Raji (cell line): ENCODE results near the gene NOTCH3.

Experiments
- POLR2A ChIP-seq: IDR thresholded peaks from 2 replicates; pipeline ENCODE4 v1.6.1; 2011; ENCODE audit warnings: low read depth, low read length, control low read depth; ENCODE audit not compliant: insufficient read depth

NOTCH3 gene

GRCh38 chr19:15126131-15126910 lies 74.5 kb downstream of the NOTCH3 start:
- no peak for TF ChIP-seq POLR2A

GRCh38 chr19:15125232-15126067 lies 75.3 kb downstream of the NOTCH3 start:
- TF ChIP-seq POLR2A = peak; percentile 80

- no peak for TF ChIP-seq POLR2A
Measured at GRCh38 chr19:15124572-15125231, 76.1 kb downstream of the NOTCH3 start.

GRCh38 chr19:15123900-15124299 lies 76.9 kb downstream of the NOTCH3 start:
- TF ChIP-seq POLR2A = no peak

GRCh38 chr19:15123031-15123890 lies 77.5 kb downstream of the NOTCH3 start:
- no peak for TF ChIP-seq POLR2A

- TF ChIP-seq POLR2A = no peak
Measured at GRCh38 chr19:15122331-15123030, 78.3 kb downstream of the NOTCH3 start.

GRCh38 chr19:15120135-15121026 lies 80.4 kb downstream of the NOTCH3 start:
- no peak for TF ChIP-seq POLR2A

- no peak for TF ChIP-seq POLR2A
Measured at GRCh38 chr19:15118789-15119494, 81.9 kb downstream of the NOTCH3 start.

- TF ChIP-seq POLR2A = no peak
Measured at GRCh38 chr19:15118248-15118647, 82.5 kb downstream of the NOTCH3 start.

GRCh38 chr19:15116856-15117255 lies 83.9 kb downstream of the NOTCH3 start:
- no peak for TF ChIP-seq POLR2A

- no peak for TF ChIP-seq POLR2A
Measured at GRCh38 chr19:15115762-15116615, 84.8 kb downstream of the NOTCH3 start.

- no peak for TF ChIP-seq POLR2A
Measured at GRCh38 chr19:15115080-15115479, 85.7 kb downstream of the NOTCH3 start.
